ENCODE data around the gene LRP2.

GRCh38 chr2:169173876-169174275 lies 188.5 kb downstream of the LRP2 start:
- TF ChIP-seq EP300 (IDR thresholded peaks at IDR 0.05) (no peak), CTCF (IDR thresholded peaks at IDR 0.05) (no peak), POLR2A (IDR thresholded peaks at IDR 0.05) (no peak)
